T-helper 1 cell treated with Interleukin-12 subunit alpha and Interleukin-12 subunit beta and Interleukin-4 antibody, amounts not matched to agents 30 μg/mL and 1 μg/mL, for 36 hours (primary cell): ENCODE data around the gene CD79A.

Experiments used
- H3K27ac Mint-ChIP-seq: one replicate; pipeline ENCODE4 v1.8.0; 2021; ENCODE audit warnings: mild to moderate bottlenecking, mixed read lengths
- H3K27me3 Mint-ChIP-seq: one replicate; pipeline ENCODE4 v1.8.0; 2021; ENCODE audit warnings: low read depth, mixed read lengths
- H3K36me3 Mint-ChIP-seq: one replicate; pipeline ENCODE4 v1.8.0; 2021; ENCODE audit warnings: low read depth, mixed read lengths
- H3K4me1 Mint-ChIP-seq: one replicate; pipeline ENCODE4 v1.8.0; 2021; ENCODE audit warnings: low read depth, mixed read lengths
- H3K4me3 Mint-ChIP-seq: one replicate; pipeline ENCODE4 v1.8.0; 2021; ENCODE audit warnings: mild to moderate bottlenecking, moderate library complexity, mixed read lengths
- H3K9me3 Mint-ChIP-seq: one replicate; pipeline ENCODE4 v1.8.0; 2021; ENCODE audit warnings: mixed read lengths

The CD79A gene

DNA sequence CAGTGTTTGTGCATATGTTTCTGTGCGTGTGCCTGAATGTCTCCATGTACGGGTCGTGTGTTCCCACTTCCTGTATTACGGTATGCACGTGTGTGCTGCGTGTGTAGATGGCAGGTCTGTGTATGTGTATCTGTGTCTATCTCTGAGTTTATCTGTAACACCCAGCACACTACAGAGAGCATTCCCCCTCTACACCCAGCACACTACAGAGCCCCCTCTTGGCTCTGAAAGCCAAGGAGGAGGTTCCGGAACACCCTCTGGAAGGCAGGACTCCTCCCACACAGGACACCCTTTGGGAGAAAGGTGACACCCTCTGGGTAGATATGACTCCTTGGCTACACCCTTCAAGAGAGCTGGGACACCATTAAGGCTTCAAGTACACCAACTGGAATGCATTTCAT, 53.2 kb downstream of the CD79A start:
- Mint-ChIP-seq H3K9me3 (no peaks in the 10 kb centered on the region), H3K27me3 (peaks cover 17% of the 10 kb centered on the region), H3K4me3 (peak overlapping the region; percentile 38), H3K4me1 (peaks cover 34% of the 10 kb centered on the region), H3K27ac (no peak overlapping the region), H3K36me3 (peaks cover 4% of the 10 kb centered on the region)
